Endodermal cell (in vitro differentiated cells): ENCODE results near the gene EMX2. TPM values are rescaled to one million over a fixed set of nuclear protein-coding genes. Genes with fewer than 3 reads are reported as not detected.

ENCODE experiments used
- DNase-seq: peaks from one replicate; pipeline ENCODE4 v3.0.0-alpha.2; 2017
- H3K27ac ChIP-seq: 2 replicates; pipeline ENCODE4 v1.5.1; 2013; ENCODE audit warnings: mild to moderate bottlenecking, low read depth, low read length, moderate library complexity
- H3K27me3 ChIP-seq: 2 replicates; pipeline ENCODE4 v1.6.1; 2013; ENCODE audit warnings: mild to moderate bottlenecking, low read length, moderate library complexity; ENCODE audit not compliant: insufficient read depth, control insufficient read depth, poor library complexity, severe bottlenecking
- H3K36me3 ChIP-seq: 2 replicates; pipeline ENCODE4 v1.7.0; 2013; ENCODE audit warnings: mild to moderate bottlenecking, low read length, moderate library complexity; ENCODE audit not compliant: control insufficient read depth, insufficient read depth
- H3K4me1 ChIP-seq: one replicate; pipeline ENCODE4 v1.7.0; 2013; ENCODE audit warnings: low read length; ENCODE audit not compliant: control insufficient read depth, insufficient read depth
- H3K4me3 ChIP-seq: 2 replicates; pipeline ENCODE4 v1.5.1; 2013; ENCODE audit warnings: mild to moderate bottlenecking, low read length, moderate library complexity
- H3K9ac ChIP-seq: 2 replicates; pipeline ENCODE4 v1.6.1; 2013; ENCODE audit warnings: mild to moderate bottlenecking, low read length, moderate library complexity; ENCODE audit not compliant: poor library complexity, severe bottlenecking; ENCODE audit errors: extremely low read depth
- H3K9me3 ChIP-seq: 2 replicates; pipeline ENCODE4 v1.6.1; 2013; ENCODE audit warnings: mild to moderate bottlenecking, low read length, moderate library complexity; ENCODE audit not compliant: control insufficient read depth
- H3K27ac Mint-ChIP-seq: 2 replicates; pipeline ENCODE4 v1.8.0; 2020; ENCODE audit warnings: mixed read lengths
- H3K27me3 Mint-ChIP-seq: 2 replicates; pipeline ENCODE4 v1.8.0; 2021; ENCODE audit warnings: mild to moderate bottlenecking, mixed read lengths; ENCODE audit not compliant: insufficient read depth
- H3K36me3 Mint-ChIP-seq: 2 replicates; pipeline ENCODE4 v1.8.0; 2020; ENCODE audit warnings: low read depth, mixed read lengths
- H3K4me1 Mint-ChIP-seq: 2 replicates; pipeline ENCODE4 v1.8.0; 2020; ENCODE audit warnings: mixed read lengths
- H3K4me3 Mint-ChIP-seq: 2 replicates; pipeline ENCODE4 v1.8.0; 2020; ENCODE audit warnings: mild to moderate bottlenecking, moderate library complexity, mixed read lengths
- H3K9me3 Mint-ChIP-seq: 2 replicates; pipeline ENCODE4 v1.8.0; 2020; ENCODE audit warnings: mild to moderate bottlenecking, mixed read lengths
- CTCF ChIP-seq: fragments of 200-600 bp; sonication (generic); conservative IDR thresholded peaks from 2 replicates; pipeline ENCODE4 v1.5.0; 2021; ENCODE audit warnings: antibody characterized with exemption, mild to moderate bottlenecking
- WGBS, 2 experiments: methylation state at CpG; one replicate each; pipeline versions ENCODE4 v1.1.5 to v1.1.7; 2013; ENCODE audit warnings: missing lambda C conversion rate in 2 of 2, mixed read lengths in 1 of 2; ENCODE audit not compliant: insufficient coverage in 1 of 2, insufficient read length in 1 of 2; 5-methylcytosine and 5-hydroxymethylcytosine counted together
- total RNA-seq, 2 donors: library from RNA; stranded (reverse); fragmentation: NEBNext Ultra II Directional in 1 of 2; extraction: Animal tissue kit (Norgen Biotek cat#: 25700) in 1 of 2; gene quantifications; 2 replicates in 1 of 2; 3 replicates in 1 of 2; pipeline ENCODE4 v1.2.1, GENCODE V29; 2021

Gene EMX2
- total RNA-seq, 2 donors from 2014 or later = 0.18 TPM; not detected in 1

GRCh38 chr10:117551330-117552155, 9.0 kb downstream of the EMX2 start:
- no peaks in the 10 kb centered on the region for H3K36me3 Mint-ChIP-seq
- Histone ChIP-seq H3K27me3 (peaks cover 100% of the 10 kb centered on the region), H3K27ac (no peak overlapping the region), H3K36me3 (no peaks in the 10 kb centered on the region), H3K4me1 (no peaks in the 10 kb centered on the region), H3K4me3 (no peak overlapping the region), H3K9ac (no peak overlapping the region), H3K9me3 (no peaks in the 10 kb centered on the region)
- WGBS, 2 experiments = 4% methylated on average over 20 to 45 of the region's 45 CpGs
- no peak overlapping the region for H3K4me3 Mint-ChIP-seq
- DNase-seq = peak; percentile 77
- peaks cover 36% of the 10 kb centered on the region for H3K4me1 Mint-ChIP-seq
- TF ChIP-seq CTCF = no peak
- no peak overlapping the region for H3K27ac Mint-ChIP-seq
- no peaks in the 10 kb centered on the region for H3K9me3 Mint-ChIP-seq
- H3K27me3 Mint-ChIP-seq = peaks cover 100% of the 10 kb centered on the region

- Histone ChIP-seq H3K27me3 (peaks cover 100% of the 10 kb centered on the region), H3K4me1 (no peaks in the 10 kb centered on the region), H3K36me3 (no peaks in the 10 kb centered on the region), H3K27ac (no peak overlapping the region), H3K9ac (no peak overlapping the region), H3K4me3 (no peak overlapping the region), H3K9me3 (no peaks in the 10 kb centered on the region)
- Mint-ChIP-seq H3K36me3 (no peaks in the 10 kb centered on the region), H3K4me3 (no peak overlapping the region), H3K4me1 (peaks cover 36% of the 10 kb centered on the region), H3K9me3 (no peaks in the 10 kb centered on the region), H3K27ac (no peak overlapping the region), H3K27me3 (peaks cover 100% of the 10 kb centered on the region)
- TF ChIP-seq CTCF = no peak
- 2 to 4% methylated on average over 13 to 39 of the region's 39 CpGs for WGBS, 2 experiments
- peak; percentile 85 for DNase-seq
Observed at GRCh38 chr10:117552156-117552631, 9.6 kb downstream of the EMX2 start.

- no peak overlapping the region for H3K27ac Mint-ChIP-seq
- no peak for TF ChIP-seq CTCF
- no peak overlapping the region for H3K4me3 Mint-ChIP-seq
- DNase-seq = no peak
- no peaks in the 10 kb centered on the region for H3K36me3 ChIP-seq
- H3K27me3 Mint-ChIP-seq = peaks cover 99% of the 10 kb centered on the region
- H3K9ac ChIP-seq = no peak overlapping the region
- no peaks in the 10 kb centered on the region for H3K9me3 ChIP-seq
- peaks cover 31% of the 10 kb centered on the region for H3K4me1 Mint-ChIP-seq
- H3K4me3 ChIP-seq = no peak overlapping the region
- no peak overlapping the region for H3K27ac ChIP-seq
- H3K4me1 ChIP-seq = no peaks in the 10 kb centered on the region
- no peaks in the 10 kb centered on the region for H3K9me3 Mint-ChIP-seq
- H3K27me3 ChIP-seq = peaks cover 100% of the 10 kb centered on the region
- no peaks in the 10 kb centered on the region for H3K36me3 Mint-ChIP-seq
- 13 to 14% methylated on average over 7 to 13 of the region's 13 CpGs for WGBS, 2 experiments
Observed at GRCh38 chr10:117552701-117553141, 10.2 kb downstream of the EMX2 start.
